ENCODE results near the gene TMEM9.
"Not testable (repeated sequence)": the region's sequence is repeated elsewhere in the genome, so short reads cannot be mapped to it uniquely, and the experiment has no call there.

TMEM9 gene

DNA sequence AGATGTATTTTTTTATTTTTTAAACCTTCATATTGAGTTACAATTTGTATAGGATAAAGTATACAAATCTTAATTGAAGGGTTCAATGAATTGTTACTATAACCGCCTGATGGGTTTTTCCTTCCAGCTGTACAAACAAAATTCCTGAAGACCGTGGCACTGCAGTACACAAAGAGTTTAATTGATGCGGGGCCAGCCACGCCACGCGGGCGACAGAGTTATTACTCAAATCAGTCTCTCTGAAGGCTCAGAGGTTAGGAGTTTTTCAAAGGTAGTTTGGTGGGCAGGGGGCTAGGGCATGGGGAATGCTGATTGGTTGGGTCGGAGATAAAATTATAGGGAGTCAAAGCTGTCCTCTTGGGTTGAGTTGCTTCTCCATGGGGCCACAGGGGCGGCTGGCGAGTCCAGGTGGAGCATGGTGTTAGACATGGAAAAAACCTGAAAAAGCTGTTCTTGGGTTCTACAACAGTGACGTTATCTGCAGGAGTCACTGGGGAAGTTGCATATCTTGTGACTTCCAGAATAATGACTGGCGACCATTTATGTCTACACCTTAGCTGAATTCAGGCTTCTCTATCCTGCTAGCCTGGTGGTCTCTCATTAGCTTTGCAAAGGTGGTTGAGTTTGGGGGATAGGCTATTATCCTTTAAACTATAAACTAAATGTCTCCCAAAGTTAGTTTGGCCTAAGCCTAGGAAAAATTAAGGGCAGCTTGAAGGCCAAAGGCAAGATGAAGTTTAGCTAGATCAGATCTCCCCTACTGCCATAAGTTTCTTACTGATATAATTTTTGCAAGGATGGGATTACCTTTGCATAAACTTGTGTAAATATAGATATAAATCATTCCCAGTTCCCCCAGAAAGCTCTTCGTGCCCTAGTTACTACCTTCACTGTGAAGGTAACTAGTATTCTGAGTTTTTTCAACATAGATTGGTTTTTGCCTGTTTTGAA, 13.0 kb upstream of the TMEM9 start:
- no peak for TF ChIP-seq CTCF (IDR thresholded peaks at IDR 0.05)
- no peaks in the 10 kb centered on the region for H3K9me3 Mint-ChIP-seq
- peak overlapping the region; percentile 73 for H3K27ac Mint-ChIP-seq
- no peak for DNase-seq
- peak overlapping the region; percentile 39 for H3K4me3 Mint-ChIP-seq
- H3K4me1 Mint-ChIP-seq, result peaks cover 51% of the 10 kb centered on the region
- H3K36me3 Mint-ChIP-seq (ENCODE audit: low read depth), result no peaks in the 10 kb centered on the region
- H3K27me3 Mint-ChIP-seq (ENCODE audit: low read depth, poor library complexity), result peaks cover 24% of the 10 kb centered on the region

GRCh38 chr1:201164645-201165044, 10.4 kb upstream of the TMEM9 start:
- no peak for DNase-seq
- H3K4me1 Mint-ChIP-seq, result peaks cover 31% of the 10 kb centered on the region
- H3K9me3 Mint-ChIP-seq, result no peaks in the 10 kb centered on the region
- no peak for TF ChIP-seq CTCF (IDR thresholded peaks at IDR 0.05)
- no peaks in the 10 kb centered on the region for H3K36me3 Mint-ChIP-seq (ENCODE audit: low read depth)
- no peak overlapping the region for H3K4me3 Mint-ChIP-seq
- H3K27ac Mint-ChIP-seq, result no peak overlapping the region
- H3K27me3 Mint-ChIP-seq (ENCODE audit: low read depth, poor library complexity), result peaks cover 19% of the 10 kb centered on the region

DNA sequence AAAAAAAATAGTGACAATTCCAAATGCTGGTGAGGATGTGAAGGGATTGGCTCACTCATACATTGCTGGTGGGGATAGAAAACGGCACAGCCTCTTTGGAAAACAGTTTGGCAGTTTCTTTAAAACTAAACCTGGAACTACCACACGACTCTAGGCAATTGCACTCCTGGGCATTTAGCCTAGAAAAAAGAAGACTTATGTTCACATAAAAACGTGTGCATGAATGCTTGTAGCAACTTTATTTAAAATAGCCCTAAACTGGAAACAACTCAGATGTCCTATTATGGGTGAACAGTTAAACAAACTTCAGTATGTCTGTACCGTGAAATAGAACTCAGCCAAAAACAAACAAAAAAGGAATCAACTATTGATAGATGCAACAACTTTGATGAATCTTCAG, 9.4 kb upstream of the TMEM9 start:
- Mint-ChIP-seq H3K36me3 (ENCODE audit: low read depth) (no peaks in the 10 kb centered on the region), H3K27me3 (ENCODE audit: low read depth, poor library complexity) (peaks cover 20% of the 10 kb centered on the region), H3K27ac (no peak overlapping the region), H3K4me1 (peaks cover 24% of the 10 kb centered on the region), H3K9me3 (no peaks in the 10 kb centered on the region), H3K4me3 (no peak overlapping the region)
- no peak for DNase-seq
- no peak for TF ChIP-seq CTCF (IDR thresholded peaks at IDR 0.05)

DNA sequence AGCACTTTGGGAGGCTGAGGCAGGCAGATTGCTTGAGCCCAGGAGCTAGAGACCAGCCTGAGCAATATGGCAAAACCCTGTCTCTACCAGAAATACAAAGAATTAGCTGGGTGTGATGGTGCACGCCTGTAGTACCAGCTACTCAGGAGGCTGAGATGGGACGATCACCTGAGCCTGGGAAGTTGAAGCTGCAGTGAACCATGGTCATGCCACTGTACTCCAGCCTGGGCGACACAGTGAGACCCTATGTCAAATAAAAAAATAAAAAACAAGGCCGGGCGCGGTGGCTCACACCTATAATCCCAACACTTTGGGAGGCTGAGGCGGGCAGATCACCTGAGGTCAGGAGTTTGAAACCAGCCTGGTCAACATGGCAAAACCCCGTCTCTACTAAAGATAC, 8.8 kb upstream of the TMEM9 start:
- not testable (repeated sequence) for H3K27ac Mint-ChIP-seq; DNase-seq; H3K36me3 Mint-ChIP-seq (ENCODE audit: low read depth); H3K4me3 Mint-ChIP-seq; H3K9me3 Mint-ChIP-seq
- H3K27me3 Mint-ChIP-seq (ENCODE audit: low read depth, poor library complexity), result peaks cover 20% of the 10 kb centered on the region
- H3K4me1 Mint-ChIP-seq, result peaks cover 24% of the 10 kb centered on the region

DNA sequence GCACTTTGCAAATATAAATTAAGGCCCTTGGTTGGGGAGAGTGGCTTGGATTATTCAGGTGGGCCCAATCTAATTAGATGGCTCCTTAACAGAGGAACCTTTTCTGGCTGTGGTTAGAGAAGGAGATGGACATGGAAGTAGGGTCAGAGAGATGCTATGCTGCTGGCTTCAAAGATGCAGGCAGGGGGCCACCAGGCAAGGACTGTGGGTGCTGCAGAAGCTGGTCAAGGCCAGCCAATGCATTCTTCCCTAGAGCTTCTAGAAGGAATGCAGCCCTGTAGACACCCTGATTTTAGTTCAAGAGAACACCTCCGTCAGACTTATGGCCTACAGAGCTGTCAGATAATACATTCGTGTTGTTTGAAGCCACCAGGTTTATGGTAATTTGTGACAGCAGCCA, 3.7 kb upstream of the TMEM9 start:
- no peak for DNase-seq
- Mint-ChIP-seq H3K4me3 (no peak overlapping the region), H3K4me1 (peaks cover 14% of the 10 kb centered on the region), H3K27ac (no peak overlapping the region), H3K9me3 (no peaks in the 10 kb centered on the region), H3K36me3 (ENCODE audit: low read depth) (no peaks in the 10 kb centered on the region), H3K27me3 (ENCODE audit: low read depth, poor library complexity) (peaks cover 13% of the 10 kb centered on the region)
- TF ChIP-seq CTCF (IDR thresholded peaks at IDR 0.05), result no peak

DNA sequence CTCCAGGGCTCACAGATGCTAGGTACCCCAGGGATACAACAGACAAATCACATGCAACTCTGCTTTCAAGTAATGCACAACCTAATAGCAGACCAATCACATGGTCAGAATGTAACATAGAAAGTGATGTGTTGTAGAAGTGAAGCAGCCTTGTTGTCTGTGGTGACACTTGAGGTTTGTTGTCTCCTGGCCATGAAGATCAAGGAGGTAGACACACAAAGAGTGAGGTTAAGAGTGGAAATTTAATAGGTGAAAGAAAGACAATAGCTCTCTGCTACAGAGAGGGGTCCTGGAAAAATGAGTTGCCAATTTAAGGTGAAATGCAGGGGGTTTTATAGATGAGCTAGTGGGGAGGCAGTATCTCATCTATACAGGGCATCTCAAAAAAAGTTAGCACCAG, 2.5 kb upstream of the TMEM9 start:
- peaks cover 25% of the 10 kb centered on the region for H3K4me1 Mint-ChIP-seq
- H3K27ac Mint-ChIP-seq, result no peak overlapping the region
- H3K36me3 Mint-ChIP-seq (ENCODE audit: low read depth), result peaks cover 1% of the 10 kb centered on the region
- no peaks in the 10 kb centered on the region for H3K9me3 Mint-ChIP-seq
- DNase-seq, result no peak
- H3K4me3 Mint-ChIP-seq, result no peak overlapping the region
- peaks cover 13% of the 10 kb centered on the region for H3K27me3 Mint-ChIP-seq (ENCODE audit: low read depth, poor library complexity)
- no peak for TF ChIP-seq CTCF (IDR thresholded peaks at IDR 0.05)
